GM10266 (cell line): ENCODE data around the gene ZNF689.

ENCODE experiments used
- DNase-seq: peaks from one replicate; pipeline ENCODE4 v3.0.0; 2012; ENCODE audit errors: extremely low spot score
- CTCF ChIP-seq: IDR thresholded peaks from 2 replicates; pipeline ENCODE4 v1.5.1; 2012; ENCODE audit warnings: mild to moderate bottlenecking, low read depth; ENCODE audit not compliant: control insufficient read depth, insufficient read depth; ENCODE audit errors: missing control alignments

Gene ZNF689

GRCh38 chr16:30609926-30610839 lies at the start of gene ZNF689:
Gene ZNF689 (minus strand): TSS chr16:30610389. CDS start chr16:30610041, 348 bp downstream.
- no peak for TF ChIP-seq CTCF
- DNase-seq = peak; percentile 97

GRCh38 chr16:30658731-30659506 lies 48.7 kb upstream of the ZNF689 start:
- peak; percentile 91 for DNase-seq
- peak; percentile 40 for TF ChIP-seq CTCF

- peak; percentile 93 for TF ChIP-seq CTCF
- peak; percentile 99 for DNase-seq
Measured at GRCh38 chr16:30657866-30658730, 47.9 kb upstream of the ZNF689 start, which contains the start of gene FBRS. Gene FBRS (plus strand): TSS chr16:30658431. CDS start chr16:30659519, 1,088 bp downstream.

- DNase-seq = peak; percentile 3
- no peak for TF ChIP-seq CTCF
Measured at GRCh38 chr16:30656974-30657865, 47.0 kb upstream of the ZNF689 start.

- no peak for TF ChIP-seq CTCF
- peak; percentile 2 for DNase-seq
Measured at GRCh38 chr16:30656388-30656787, 46.2 kb upstream of the ZNF689 start.

- peak; percentile 2 for DNase-seq
- no peak for TF ChIP-seq CTCF
Measured at GRCh38 chr16:30655815-30656347, 45.7 kb upstream of the ZNF689 start.
